GM21723 (cell line): Measurements from ENCODE around the gene HOOK2.

ENCODE experiments used
- ATAC-seq: cut with Tn5 transposase; IDR thresholded peaks from one replicate; pipeline ENCODE4 v1.9.1; 2021; ENCODE audit warnings: mild to moderate bottlenecking, moderate library complexity; ENCODE audit not compliant: unreplicated experiment

Gene HOOK2

GRCh38 chr19:12783849-12784393 lies 8.6 kb upstream of the HOOK2 start:
- ATAC-seq = no peak

DNA sequence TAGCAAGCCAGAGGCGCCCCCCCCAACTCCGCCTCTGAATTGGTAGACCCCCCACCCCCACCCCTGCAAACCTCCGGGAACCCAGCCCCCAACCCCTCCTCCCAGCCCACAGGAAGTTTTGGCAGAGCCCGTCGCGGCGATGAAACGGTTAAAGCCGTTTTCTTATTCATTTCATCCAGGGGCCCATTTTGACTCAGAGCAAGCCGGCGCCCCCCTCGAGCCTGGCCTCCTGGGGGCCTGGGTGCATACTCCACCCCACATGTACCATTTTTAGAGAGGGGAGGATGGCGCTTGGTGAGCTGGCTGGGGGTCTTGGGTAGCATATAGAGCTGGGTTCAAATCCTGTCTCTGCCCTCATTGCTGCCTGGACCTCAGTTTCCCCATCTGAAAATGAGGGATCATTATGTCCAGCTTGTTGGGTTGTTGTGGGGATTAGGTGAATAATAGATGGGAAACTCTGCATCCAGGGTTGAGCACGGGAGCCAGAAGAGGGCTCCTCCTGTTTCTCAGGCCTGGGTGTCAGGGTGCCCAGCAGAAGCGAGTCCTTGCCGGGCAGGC lies 8.0 kb upstream of the HOOK2 start:
- no peak for ATAC-seq

DNA sequence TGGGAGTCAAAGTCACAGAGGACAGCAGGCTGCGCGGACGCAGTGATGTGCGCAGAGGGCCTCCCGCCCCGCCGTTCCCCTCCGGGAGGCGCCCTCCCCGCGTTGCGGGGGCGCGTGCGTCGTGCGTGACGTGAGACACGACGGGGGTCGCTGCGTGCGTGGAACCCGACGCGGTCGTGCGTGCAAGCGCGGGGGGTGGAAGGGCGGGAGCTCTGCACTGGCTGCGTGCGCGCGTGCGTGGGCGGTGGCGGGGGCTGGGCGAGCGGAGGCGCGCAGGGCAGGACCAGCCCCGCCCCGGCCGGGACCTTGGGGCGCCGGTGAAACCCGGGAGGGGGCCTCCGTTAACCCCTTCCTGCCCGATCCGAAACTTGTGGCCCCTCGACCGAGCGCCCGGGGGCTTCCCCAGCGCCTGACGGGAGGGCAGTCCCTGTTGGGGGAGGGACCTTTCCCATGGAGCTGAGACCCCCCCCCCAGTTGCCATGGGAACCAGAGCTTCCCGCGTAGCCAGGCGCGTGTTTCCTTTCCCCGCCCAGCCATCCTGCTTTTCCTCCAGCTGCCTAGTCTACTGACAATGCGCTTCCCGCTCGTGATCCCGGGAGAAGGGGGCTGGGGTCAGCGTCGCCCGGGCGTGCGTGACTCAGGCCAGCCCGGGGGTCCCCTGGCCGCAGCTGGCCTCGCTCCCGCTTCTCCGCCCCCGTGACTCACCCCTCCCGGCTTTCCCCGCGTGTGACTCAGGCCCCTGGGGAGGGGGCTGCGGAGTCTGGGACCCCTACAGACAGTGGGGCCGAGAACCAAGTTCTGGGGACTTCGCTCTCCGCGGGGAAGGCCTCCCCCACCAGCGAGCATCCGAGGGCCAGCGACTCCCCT lies 7.3 kb upstream of the HOOK2 start:
- ATAC-seq = no peak

DNA sequence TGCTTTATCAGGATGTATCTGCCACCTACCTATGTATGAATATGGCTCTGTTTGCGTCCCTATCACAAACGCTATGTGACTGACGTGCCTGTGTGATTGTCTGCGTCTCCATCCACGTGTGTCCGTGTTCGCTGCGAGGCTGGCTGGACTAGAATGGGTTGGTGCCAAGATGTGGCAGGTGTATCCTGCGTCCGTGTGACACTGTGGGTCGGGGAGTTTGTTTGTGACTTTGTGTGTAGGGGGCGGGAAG lies 6.7 kb upstream of the HOOK2 start:
- no peak for ATAC-seq

GRCh38 chr19:12779162-12779993 lies 4.0 kb upstream of the HOOK2 start:
- ATAC-seq = no peak

- ATAC-seq = no peak
Measured at GRCh38 chr19:12778905-12779161, 3.5 kb upstream of the HOOK2 start.

DNA sequence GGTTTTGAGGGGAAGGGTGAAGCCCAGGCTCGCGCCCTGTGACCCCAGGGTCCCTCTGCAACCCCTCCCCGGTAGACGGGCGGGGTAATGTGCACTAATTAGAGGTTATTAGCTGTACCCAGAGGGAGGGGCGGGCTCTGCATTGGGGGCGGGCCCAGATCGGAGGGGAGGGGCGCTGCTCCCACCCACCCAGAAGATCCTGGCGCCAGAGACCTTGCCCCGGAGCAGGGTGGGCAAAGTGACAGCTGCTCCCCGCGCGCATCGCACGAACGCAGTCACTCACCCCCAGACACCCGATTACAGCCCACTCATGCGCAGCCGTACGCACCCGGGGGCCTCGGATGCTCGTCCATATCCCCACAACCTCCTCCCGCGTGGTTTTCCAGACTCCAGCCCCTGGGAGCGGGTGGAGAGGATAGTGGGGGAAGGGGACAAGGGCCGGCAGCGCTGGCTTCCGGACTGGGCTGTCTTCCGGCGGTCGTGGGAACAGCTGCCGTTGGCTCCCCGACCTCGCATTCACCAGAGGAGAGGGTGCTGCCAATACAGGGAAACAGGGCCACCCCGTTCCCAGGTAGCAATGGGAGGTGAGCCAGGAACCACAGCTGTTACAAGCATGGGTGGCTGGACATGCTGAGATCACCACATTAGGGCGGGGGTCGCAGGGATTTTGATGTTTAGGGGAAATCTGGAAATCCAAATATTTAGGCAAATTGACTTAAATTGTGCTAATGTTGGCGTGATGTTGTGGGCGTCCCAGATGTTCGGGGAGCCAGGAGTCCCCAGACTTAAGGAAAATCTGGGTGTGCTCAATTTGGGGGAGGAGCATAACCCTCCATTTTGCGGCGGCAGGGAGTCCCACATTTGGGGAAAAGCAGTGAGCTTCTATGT lies 2.9 kb upstream of the HOOK2 start:
- ATAC-seq = no peak

DNA sequence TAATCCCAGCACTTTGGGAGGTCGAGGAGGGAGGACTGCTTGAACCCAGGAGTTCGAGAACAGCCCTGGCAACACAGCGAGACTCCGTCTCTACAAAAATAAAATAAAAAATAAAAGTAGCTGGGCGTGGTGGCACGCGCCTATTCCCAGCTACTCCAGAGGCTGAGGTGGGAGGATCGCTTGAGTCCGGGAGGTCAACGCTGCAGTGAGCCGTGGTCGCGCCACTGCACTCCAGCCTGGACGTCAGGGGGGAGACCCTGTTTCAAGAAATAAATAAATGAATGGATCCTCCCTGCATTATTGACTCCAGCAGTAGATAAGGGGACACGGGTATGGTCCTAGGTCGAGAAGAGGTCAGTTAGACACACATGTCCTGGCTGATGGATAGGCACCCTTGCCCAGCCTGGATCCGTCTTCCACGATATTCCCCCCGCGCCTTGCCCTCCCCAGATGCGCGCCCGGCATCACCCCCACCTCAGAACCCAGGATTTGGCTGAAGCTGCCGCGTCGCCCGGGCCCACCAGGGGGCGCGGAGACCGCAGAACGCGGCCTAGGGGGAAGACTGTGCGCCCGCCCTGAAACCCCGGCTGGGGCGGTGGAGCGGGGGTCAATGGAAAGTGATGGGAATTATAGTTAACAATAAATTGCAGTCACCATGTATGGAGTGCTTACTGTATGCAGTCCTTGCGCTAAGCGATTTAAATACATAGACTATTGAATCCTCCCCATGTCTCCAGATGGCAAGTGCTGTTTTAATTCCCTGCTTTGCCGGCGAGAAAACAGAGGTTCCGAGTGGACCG lies 2.1 kb upstream of the HOOK2 start:
- ATAC-seq = no peak

DNA sequence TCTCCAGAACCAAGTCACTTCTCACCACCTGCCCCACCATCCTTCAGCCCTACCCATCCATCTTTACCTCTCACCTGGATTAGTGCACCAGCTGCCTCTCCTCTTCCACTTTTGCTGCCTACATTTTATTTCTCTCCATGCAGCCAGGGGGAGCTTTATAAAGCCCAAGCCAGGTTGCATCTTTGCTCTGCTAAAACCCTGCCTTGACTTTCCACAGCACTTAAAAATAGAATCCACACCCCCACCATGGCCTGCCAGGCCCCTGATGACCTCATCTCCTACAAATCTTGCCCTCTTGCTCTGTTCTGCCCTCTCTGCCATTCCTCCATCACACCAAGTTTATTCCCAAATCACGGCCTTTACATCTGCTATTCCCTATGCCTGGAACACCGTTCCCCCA lies 1.8 kb downstream of the HOOK2 start:
- ATAC-seq = no peak

GRCh38 chr19:12772323-12772722 lies 3.0 kb downstream of the HOOK2 start:
- no peak for ATAC-seq

DNA sequence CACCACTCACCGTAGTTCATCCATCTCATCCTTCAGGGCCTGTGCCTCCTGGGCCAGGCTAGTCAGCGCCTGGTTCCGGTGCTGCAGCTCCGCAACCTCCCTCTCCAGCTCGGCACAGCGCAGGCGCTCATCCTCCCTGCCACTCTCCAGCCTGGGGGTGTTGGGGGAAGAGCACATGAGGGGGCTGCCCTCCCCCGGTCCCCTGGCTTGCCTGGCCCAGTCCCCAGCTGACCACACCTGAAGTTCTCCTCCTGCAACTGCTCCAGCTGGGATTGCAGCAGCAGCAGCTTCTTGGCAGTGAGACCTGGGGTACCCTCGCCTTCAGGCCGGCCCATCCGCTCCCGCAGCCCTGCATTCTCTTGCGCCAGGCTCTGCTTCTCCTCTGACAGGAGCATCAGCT lies 4.4 kb downstream of the HOOK2 start:
- no peak for ATAC-seq

- ATAC-seq = no peak
Measured at GRCh38 chr19:12769689-12770088, 5.7 kb downstream of the HOOK2 start.

- no peak for ATAC-seq
Measured at GRCh38 chr19:12767666-12768065, 7.7 kb downstream of the HOOK2 start.

DNA sequence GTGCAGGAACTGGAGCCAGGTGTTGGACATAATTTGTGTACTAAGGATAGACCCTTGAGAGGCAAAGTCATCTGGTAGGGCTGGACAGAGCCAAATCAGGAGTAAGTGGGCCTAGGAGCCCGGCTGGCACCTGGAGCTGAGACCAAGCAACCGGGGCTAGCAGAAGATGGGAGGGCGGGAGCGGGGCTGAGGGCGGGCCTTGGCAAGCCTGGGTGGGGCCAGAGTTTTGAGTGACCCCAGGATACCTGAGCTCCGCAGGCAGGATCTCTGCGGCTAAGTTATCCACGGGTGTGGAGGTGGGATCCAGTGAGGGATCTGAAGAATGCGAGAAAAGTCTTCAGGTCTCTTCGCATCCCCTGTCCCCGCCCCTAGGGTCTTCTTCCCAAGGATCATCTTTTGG lies 8.2 kb downstream of the HOOK2 start:
- ATAC-seq = no peak

GRCh38 chr19:12766051-12766521 lies 9.3 kb downstream of the HOOK2 start:
- no peak for ATAC-seq

GRCh38 chr19:12764698-12765097 lies 10.7 kb downstream of the HOOK2 start:
- ATAC-seq = no peak

DNA sequence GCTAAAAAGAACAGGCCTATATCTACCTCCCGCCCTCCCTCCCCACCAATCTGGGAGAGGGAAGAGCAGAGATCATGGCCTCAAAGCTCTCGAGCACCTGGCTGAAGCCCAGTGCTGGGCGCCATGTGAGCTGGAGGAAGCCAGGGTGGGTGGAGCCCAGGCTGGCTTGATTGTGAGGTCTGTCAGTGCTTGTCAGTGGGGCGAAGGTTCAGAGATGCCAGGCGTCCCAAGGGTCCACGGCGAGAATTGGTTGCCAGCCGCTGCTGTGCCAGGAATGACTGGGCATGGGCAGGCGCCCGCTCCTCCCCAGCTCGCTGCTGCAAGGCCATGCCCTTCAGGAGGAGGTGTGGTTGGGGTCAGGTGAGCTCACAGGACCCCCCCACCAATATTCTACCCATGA lies 12.3 kb downstream of the HOOK2 start:
- ATAC-seq = no peak

- ATAC-seq = no peak
Measured at GRCh38 chr19:12759686-12760085, 15.7 kb downstream of the HOOK2 start.

- ATAC-seq = no peak
Measured at GRCh38 chr19:12757544-12758274, 17.6 kb downstream of the HOOK2 start.
